ENCODE measurements around the gene RNF167.

Gene RNF167

GRCh38 chr17:4939796-4940554 is at the start of gene RNF167, which contains the start of gene SLC25A11:
TSS of gene RNF167 (plus strand) at chr17:4940268. CDS start at chr17:4940910, 642 bp downstream.
TSS of gene SLC25A11 (minus strand) at chr17:4940046. CDS start at chr17:4939910, 136 bp downstream.
- peak; percentile 71 for DNase-seq

DNA sequence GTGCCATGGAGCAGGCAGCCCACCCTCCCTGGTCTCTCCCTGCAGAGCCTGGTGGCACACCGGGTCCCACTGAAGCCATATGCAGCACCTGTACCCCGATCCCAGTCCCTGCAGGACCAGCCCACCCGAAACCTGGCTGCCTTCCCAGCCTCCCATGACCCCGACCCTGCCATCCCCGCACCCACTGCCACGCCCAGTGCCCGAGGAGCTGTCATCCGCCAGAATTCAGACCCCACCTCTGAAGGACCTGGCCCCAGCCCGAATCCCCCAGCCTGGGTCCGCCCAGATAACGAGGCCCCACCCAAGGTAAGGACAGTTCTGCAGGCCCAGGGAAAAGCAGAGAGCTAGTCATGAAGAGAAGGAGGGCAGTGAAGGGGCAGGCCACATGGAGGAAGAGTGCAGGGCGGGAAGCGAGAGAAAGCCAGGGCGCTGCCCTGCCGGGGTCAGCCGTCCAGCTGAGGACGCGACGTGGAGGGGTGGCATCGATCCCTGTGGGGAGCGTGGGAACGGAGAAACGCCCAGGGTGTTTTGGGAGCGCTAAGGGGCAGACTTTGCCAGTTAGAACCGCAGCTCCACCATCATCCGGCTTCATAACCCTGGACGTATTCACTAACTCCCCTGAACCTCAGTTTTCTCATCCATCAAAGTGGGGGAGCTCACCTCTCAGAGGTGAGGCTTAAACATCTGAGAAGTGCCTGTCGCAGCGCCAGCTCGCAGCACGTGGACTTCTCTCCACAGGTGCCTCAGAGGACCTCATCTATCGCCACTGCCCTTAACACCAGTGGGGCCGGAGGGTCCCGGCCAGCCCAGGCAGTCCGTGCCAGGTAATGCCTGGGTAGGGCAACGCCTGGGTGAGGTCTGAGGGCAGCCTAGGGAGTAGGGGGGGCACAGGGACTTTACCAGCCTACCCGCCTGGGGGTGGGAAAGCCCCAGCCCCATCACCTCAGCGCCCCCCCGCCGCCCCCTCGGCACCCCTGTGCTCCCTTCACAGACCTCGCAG is 48.4 kb upstream of the RNF167 start:
- DNase-seq, result no peak

DNA sequence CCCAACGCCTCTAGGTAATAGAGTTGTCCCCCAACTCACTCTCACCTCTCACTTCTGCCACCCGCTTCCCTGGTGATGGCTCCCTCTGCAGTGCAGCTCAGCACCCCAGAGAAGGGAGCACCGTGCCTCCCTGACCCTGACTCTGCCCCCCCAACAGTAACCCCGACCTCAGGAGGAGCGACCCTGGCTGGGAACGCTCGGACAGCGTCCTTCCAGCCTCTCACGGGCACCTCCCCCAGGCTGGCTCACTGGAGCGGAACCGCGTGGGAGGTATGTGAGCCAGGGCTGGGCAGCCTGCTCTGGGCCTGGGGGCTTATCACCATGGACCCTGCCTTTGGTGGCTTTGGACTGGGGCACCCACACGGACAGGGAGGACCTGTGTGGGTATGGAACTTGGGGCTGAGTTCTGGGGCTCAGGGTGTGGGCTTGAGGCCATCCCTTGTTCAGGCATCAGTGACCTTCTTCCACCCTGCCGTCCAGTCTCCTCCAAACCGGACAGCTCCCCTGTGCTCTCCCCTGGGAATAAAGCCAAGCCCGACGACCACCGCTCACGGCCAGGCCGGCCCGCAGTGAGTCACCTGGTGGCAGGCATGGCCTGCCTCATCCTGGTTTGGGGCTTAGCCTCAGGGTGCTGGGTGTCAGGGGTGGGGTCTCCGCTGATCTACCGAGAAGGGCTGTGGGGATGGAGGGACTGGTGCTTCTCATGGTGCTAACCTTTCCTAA is 47.4 kb upstream of the RNF167 start:
- DNase-seq, result no peak

DNA sequence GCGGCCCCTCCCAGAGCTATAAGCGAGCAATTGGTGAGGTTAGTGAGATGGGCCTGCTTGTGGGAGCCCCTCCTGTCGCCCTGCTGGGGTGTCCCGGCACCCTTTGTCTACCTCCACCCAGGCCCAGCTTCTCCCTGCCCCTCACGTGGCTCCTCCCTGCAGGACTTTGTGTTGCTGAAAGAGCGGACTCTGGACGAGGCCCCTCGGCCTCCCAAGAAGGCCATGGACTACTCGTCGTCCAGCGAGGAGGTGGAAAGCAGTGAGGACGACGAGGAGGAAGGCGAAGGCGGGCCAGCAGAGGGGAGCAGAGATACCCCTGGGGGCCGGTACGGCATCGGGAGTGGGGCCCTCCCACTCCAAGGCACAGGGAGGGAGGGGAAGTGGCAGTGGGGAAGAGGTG is 46.8 kb upstream of the RNF167 start:
- DNase-seq, result no peak

- no peak for DNase-seq
Measured at GRCh38 chr17:4893721-4894560, 46.1 kb upstream of the RNF167 start.

DNA sequence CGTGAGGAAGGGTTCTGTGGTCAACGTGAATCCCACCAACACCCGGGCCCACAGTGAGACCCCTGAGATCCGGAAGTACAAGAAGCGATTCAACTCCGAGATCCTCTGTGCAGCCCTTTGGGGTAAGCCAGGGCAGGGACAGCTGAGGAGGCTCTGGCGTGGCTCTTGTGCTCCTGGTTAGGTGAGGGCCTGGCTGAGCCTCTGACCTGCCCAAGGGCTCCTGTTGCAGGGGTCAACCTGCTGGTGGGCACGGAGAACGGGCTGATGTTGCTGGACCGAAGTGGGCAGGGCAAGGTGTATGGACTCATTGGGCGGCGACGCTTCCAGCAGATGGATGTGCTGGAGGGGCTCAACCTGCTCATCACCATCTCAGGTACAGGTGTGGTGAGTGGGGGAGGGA is 44.9 kb upstream of the RNF167 start:
- DNase-seq, result no peak

GRCh38 chr17:4895657-4896331 is 44.3 kb upstream of the RNF167 start:
- no peak for DNase-seq

- no peak for DNase-seq
Measured at GRCh38 chr17:4896332-4897197, 43.5 kb upstream of the RNF167 start.

GRCh38 chr17:4897198-4897687 is 42.8 kb upstream of the RNF167 start:
- no peak for DNase-seq

DNA sequence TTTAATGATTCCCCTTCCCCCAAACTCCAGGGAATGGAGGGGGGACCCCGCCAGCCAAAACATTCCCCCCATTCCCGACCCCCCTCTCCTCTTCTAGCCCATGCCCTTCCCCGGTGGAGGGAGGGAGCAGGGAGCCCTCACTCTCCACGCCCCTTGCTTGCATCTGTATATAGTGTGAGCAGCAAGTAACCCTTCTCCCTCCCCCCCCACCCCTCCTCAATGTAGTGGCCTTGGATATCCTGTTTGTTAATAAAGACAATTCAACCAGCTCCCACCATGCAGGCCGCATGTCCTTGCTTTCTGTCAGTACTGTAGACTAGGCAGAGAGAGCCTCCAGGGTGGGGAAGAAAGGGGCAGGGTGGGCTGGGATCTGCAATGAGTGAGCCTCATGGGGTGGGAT is 42.3 kb upstream of the RNF167 start:
- no peak for DNase-seq

DNA sequence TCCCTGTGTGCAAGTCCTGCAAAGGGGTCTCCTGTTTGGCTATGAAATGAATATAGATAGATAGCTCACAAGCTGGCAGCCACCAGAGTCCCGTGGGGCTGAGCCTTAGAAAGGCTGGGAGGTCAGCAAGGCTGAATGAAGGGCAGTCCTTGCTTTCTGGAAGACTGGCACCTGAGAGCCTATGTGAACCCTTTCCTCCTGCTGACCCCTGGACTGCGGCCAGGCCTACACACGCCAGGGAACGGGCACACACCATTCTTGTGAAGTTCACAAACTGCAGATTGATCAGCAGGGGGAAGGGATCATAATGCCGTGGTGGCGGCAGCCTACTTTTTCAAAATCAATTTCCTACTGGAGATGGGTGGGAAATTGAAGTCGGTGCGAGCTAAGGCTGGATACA is 41.7 kb upstream of the RNF167 start:
- DNase-seq, result no peak

GRCh38 chr17:4898927-4899326 is 41.1 kb upstream of the RNF167 start:
- no peak for DNase-seq

DNA sequence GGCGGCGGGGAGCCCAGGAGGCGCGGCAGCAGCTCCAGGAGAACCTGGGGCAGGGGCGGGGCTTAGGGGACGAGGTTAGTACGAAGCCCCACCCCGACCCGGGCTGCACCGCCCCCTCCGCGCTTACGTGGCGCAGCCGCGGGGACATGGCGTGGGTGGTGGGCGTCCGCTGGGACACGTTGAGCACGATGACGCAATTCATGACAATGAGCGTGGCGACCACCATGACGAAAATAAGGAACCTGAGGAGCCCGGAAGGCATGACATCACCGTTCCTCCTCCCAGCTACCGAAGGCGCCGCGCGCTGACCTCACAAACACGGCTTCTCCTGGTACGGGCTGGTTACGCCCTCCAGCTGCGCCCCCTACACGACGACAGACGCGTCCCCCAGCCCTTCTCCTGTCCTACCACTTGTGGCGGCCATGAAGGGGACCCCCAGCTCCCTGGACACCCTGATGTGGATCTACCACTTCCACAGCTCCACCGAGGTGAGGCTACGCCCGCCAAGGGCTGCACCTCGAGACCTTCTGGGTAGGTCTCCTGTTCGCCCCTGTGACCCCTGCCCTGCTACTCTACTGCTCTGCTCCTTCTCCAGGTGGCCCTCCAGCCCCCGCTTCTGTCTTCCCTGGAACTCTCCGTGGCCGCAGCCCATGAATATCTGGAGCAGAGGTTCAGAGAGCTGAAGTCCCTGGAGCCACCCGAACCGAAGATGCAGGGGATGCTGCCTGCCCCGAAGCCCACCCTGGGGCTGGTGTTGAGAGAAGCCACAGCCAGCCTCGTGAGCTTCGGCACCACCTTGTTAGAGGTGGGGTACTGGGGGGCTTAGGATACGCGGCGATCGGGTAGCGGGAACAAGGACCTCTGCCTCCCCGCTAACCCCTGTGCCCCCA is 40.5 kb upstream of the RNF167 start, which contains the start of gene C17orf107:
Gene C17orf107, plus strand, starts transcription at position 196 of the 890 bp plus-strand sequence. Its CDS starts 227 bp downstream, at position 423.
- no peak for DNase-seq

DNA sequence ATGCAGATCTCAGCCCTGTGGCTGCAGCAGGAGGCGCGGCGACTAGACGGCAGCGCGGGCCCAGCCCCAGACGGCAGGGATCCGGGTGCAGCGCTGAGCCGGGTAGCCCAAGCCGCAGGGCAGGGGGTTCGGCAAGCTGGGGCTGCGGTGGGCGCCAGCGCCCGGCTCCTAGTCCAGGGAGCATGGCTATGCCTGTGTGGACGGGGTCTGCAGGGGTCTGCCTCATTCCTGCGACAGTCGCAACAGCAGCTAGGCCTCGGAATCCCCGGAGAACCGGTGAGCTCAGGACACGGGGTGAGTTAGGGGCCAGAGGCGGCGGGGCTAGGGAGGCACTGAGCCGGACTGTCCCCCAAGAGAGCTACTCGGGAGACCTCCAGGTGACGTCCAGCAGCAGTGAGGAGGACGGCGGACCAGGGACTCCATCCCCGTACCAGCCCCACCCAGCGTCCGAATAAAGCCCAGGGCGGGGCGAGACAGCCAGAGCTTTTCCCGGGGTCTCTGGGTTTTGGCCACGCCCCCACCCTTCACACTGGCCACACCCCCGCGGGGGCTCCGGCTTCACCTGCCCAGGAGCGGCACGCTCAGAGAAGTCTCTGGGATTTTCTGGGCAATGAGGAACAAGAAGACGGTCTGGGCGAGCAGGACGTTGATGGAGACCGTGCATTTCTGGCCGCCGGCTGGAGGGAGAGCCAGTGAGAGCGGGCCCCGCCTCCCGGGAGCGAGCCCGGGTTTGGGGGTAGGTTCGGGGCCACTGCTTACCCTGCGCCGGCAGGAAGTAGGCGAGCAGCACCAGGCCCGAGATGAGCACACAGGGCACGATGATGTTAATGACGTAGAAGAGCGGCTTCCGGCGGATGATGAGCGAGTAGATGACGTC is 39.6 kb upstream of the RNF167 start:
- DNase-seq, result no peak

- DNase-seq, result no peak
Measured at GRCh38 chr17:4901108-4901647, 38.9 kb upstream of the RNF167 start.

- DNase-seq, result no peak
Measured at GRCh38 chr17:4901648-4902344, 38.3 kb upstream of the RNF167 start.

DNA sequence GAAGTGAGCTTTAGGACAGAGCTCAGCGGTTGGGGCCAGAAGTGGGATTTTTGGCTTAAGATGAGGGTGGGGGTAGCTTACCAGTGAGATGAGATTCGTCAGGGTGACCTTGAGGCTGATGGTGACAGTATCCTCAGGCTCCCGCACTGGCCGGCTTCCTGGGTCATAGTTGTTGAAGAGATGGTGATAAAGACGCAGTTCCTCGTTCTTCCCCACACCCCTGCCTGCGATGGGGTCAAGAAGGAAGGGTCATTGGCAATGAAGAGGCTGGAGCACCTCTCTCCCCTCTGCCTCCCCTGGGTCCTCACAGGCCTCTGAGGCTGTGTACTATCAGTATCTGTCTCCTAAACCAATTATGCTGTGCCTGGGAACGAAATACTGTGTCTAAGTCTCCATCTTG is 37.5 kb upstream of the RNF167 start:
- DNase-seq, result no peak

All from KG1 (cell line).